K562 (cell line): ENCODE data around the gene PPP1R10. TPM values are rescaled to one million over a fixed set of nuclear protein-coding genes. Genes with fewer than 3 reads are reported as not detected.

Experiments used
- GMEB1 ChIP-seq: fragments of 250-450 bp; sonication (Bioruptor Pico); IDR thresholded peaks from 2 replicates; pipeline ENCODE4 v1.4.0; 2020; ENCODE audit warnings: mild to moderate bottlenecking
- MECOM ChIP-seq: fragments of 250-450 bp; sonication (Bioruptor Pico); IDR thresholded peaks from 2 replicates; pipeline ENCODE4 v1.8.0; 2022; ENCODE audit warnings: inconsistent platforms
- MEIS2 ChIP-seq: fragments of 450-650 bp; IDR thresholded peaks from 2 replicates; pipeline ENCODE4 v1.6.1; 2014; ENCODE audit warnings: mild to moderate bottlenecking; ENCODE audit not compliant: partially characterized antibody
- PRMT5 ChIP-seq: sonication (generic); formaldehyde crosslinking; IDR thresholded peaks from 2 replicates; pipeline ENCODE4 v1.5.0; 2020; ENCODE audit warnings: missing genetic modification reagents
- SMARCE1 ChIP-seq: fragments of 450-650 bp; IDR thresholded peaks from 2 replicates; pipeline ENCODE4 v1.7.1; 2016; ENCODE audit warnings: mild to moderate bottlenecking
- U2AF1 ChIP-seq: fragments of 200-400 bp; formaldehyde crosslinking; optimal IDR thresholded peaks from 2 replicates; pipeline ENCODE3; 2017; ENCODE audit warnings: mild to moderate bottlenecking, low read depth, low read length, moderate library complexity
- ZNF3 ChIP-seq: fragments of 250-450 bp; sonication (Bioruptor Pico); IDR thresholded peaks from 2 replicates; pipeline ENCODE4 v1.5.0; 2021; ENCODE audit warnings: mild to moderate bottlenecking, moderate library complexity
- polyA plus RNA-seq, 8 experiments: library from polyadenylated mRNA; depleted of rRNA in 4 of 8; stranded (reverse) in 5 of 8; unstranded in 3 of 8; fragments of >200 nt; fragmentation: Nextera tagmentation in 2 of 8; fragmentation: Illumina TruSeq in 1 of 8; extraction: Ambion mirVana in 2 of 8; extraction: Trizol in 1 of 8; gene quantifications; 2 replicates each; pipeline versions ENCODE4 v1.2.1 to v1.2.3, GENCODE V29; 2011 to 2014; ENCODE audit warnings: inconsistent platforms in 1 of 8, missing spikeins in 1 of 8
- total RNA-seq, 7 experiments: library from RNA; depleted of rRNA in 6 of 7; stranded (reverse); fragments of >200 nt in 6 of 7; fragmentation: Illumina TruSeq in 2 of 7; extraction: Trizol in 2 of 7; gene quantifications; 2 replicates each; pipeline versions ENCODE4 v1.2.1 to v1.2.3, GENCODE V29; 2011 to 2021; ENCODE audit warnings: low replicate concordance in 1 of 7
- TF ChIP-seq, protein P1 (sequence below), 3 experiments: fragments of 200-800 bp in 1 of 3; fragments of 250-450 bp in 1 of 3; fragments of 450-650 bp in 1 of 3; sonication (Bioruptor Pico) in 1 of 3; sonication (Bioruptor generic) in 1 of 3; formaldehyde crosslinking in 1 of 3; IDR thresholded peaks; 2 replicates each; pipeline versions ENCODE4 v1.6.1 to v1.8.0; 2016 to 2022; ENCODE audit warnings: mild to moderate bottlenecking in 2 of 3, missing genetic modification characterization in 2 of 3, missing compliant biosample characterization in 1 of 3, moderate library complexity in 1 of 3
- TF ChIP-seq, protein P2 (sequence below): fragments of 200-600 bp; sonication (generic); IDR thresholded peaks from one replicate; pipeline ENCODE4 v1.6.1; 2012; ENCODE audit warnings: mild to moderate bottlenecking, low read depth, low read length, inconsistent platforms
- TF ChIP-seq, protein P3 (sequence below): fragments of 250-450 bp; sonication (Bioruptor Pico); IDR thresholded peaks from 2 replicates; pipeline ENCODE4 v1.8.0; 2021; ENCODE audit warnings: moderate library complexity, mild to moderate bottlenecking, inconsistent platforms

Gene PPP1R10
- total and polyA plus RNA-seq, 9 of the 15 experiments (the other 6 are each of a cell fraction or from before 2014, with no cell fraction given), result 14.1 to 65.5 (median 32.6) TPM

DNA sequence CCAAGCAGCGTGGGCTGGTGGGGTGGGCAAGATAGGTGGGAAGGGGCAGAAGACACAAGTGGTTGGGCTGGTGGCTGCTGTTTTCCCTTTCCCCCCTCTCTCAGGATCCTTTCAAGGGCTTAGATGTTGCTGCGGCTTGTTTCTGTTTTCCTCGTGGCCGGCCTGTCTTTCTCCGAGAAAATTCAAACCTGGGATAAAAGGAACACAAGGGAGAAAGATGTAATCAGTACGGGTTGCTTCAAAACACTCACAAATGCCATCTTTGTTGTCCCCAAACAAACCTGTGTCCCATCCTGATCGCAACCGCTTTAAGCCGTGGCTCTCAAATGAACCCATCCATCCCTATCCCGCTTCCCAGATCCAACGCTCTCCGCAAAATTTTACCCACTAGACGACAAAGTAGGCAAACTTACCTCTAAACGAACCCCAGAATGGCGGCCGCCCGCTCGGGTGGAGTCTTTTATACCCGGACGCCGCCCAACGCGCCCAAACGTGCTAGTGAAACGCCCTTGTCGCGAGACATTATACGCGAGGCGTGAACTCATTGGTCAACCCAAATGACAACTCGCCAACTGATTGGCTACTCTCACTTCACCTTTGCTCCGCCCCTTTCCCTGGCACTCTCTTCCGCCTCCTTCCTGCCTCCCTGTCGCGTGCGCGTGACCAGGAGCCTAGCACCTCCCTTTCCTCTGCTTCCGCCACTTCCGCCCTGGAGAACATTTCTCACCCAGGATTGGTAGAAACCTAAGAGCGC is at the start of gene PPP1R10 (continued):
- TF ChIP-seq, protein P1, sequence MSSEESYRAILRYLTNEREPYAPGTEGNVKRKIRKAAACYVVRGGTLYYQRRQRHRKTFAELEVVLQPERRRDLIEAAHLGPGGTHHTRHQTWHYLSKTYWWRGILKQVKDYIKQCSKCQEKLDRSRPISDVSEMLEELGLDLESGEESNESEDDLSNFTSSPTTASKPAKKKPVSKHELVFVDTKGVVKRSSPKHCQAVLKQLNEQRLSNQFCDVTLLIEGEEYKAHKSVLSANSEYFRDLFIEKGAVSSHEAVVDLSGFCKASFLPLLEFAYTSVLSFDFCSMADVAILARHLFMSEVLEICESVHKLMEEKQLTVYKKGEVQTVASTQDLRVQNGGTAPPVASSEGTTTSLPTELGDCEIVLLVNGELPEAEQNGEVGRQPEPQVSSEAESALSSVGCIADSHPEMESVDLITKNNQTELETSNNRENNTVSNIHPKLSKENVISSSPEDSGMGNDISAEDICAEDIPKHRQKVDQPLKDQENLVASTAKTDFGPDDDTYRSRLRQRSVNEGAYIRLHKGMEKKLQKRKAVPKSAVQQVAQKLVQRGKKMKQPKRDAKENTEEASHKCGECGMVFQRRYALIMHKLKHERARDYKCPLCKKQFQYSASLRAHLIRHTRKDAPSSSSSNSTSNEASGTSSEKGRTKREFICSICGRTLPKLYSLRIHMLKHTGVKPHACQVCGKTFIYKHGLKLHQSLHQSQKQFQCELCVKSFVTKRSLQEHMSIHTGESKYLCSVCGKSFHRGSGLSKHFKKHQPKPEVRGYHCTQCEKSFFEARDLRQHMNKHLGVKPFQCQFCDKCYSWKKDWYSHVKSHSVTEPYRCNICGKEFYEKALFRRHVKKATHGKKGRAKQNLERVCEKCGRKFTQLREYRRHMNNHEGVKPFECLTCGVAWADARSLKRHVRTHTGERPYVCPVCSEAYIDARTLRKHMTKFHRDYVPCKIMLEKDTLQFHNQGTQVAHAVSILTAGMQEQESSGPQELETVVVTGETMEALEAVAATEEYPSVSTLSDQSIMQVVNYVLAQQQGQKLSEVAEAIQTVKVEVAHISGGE (CRISPR knock-in tag; IDR thresholded peaks at IDR 0.05), result no peak; a peak in 1 of 6 replicates
- TF ChIP-seq SMARCE1, result no peak
- peak; percentile 85 for TF ChIP-seq ZNF3 (CRISPR knock-in tag)
- TF ChIP-seq, protein P2, sequence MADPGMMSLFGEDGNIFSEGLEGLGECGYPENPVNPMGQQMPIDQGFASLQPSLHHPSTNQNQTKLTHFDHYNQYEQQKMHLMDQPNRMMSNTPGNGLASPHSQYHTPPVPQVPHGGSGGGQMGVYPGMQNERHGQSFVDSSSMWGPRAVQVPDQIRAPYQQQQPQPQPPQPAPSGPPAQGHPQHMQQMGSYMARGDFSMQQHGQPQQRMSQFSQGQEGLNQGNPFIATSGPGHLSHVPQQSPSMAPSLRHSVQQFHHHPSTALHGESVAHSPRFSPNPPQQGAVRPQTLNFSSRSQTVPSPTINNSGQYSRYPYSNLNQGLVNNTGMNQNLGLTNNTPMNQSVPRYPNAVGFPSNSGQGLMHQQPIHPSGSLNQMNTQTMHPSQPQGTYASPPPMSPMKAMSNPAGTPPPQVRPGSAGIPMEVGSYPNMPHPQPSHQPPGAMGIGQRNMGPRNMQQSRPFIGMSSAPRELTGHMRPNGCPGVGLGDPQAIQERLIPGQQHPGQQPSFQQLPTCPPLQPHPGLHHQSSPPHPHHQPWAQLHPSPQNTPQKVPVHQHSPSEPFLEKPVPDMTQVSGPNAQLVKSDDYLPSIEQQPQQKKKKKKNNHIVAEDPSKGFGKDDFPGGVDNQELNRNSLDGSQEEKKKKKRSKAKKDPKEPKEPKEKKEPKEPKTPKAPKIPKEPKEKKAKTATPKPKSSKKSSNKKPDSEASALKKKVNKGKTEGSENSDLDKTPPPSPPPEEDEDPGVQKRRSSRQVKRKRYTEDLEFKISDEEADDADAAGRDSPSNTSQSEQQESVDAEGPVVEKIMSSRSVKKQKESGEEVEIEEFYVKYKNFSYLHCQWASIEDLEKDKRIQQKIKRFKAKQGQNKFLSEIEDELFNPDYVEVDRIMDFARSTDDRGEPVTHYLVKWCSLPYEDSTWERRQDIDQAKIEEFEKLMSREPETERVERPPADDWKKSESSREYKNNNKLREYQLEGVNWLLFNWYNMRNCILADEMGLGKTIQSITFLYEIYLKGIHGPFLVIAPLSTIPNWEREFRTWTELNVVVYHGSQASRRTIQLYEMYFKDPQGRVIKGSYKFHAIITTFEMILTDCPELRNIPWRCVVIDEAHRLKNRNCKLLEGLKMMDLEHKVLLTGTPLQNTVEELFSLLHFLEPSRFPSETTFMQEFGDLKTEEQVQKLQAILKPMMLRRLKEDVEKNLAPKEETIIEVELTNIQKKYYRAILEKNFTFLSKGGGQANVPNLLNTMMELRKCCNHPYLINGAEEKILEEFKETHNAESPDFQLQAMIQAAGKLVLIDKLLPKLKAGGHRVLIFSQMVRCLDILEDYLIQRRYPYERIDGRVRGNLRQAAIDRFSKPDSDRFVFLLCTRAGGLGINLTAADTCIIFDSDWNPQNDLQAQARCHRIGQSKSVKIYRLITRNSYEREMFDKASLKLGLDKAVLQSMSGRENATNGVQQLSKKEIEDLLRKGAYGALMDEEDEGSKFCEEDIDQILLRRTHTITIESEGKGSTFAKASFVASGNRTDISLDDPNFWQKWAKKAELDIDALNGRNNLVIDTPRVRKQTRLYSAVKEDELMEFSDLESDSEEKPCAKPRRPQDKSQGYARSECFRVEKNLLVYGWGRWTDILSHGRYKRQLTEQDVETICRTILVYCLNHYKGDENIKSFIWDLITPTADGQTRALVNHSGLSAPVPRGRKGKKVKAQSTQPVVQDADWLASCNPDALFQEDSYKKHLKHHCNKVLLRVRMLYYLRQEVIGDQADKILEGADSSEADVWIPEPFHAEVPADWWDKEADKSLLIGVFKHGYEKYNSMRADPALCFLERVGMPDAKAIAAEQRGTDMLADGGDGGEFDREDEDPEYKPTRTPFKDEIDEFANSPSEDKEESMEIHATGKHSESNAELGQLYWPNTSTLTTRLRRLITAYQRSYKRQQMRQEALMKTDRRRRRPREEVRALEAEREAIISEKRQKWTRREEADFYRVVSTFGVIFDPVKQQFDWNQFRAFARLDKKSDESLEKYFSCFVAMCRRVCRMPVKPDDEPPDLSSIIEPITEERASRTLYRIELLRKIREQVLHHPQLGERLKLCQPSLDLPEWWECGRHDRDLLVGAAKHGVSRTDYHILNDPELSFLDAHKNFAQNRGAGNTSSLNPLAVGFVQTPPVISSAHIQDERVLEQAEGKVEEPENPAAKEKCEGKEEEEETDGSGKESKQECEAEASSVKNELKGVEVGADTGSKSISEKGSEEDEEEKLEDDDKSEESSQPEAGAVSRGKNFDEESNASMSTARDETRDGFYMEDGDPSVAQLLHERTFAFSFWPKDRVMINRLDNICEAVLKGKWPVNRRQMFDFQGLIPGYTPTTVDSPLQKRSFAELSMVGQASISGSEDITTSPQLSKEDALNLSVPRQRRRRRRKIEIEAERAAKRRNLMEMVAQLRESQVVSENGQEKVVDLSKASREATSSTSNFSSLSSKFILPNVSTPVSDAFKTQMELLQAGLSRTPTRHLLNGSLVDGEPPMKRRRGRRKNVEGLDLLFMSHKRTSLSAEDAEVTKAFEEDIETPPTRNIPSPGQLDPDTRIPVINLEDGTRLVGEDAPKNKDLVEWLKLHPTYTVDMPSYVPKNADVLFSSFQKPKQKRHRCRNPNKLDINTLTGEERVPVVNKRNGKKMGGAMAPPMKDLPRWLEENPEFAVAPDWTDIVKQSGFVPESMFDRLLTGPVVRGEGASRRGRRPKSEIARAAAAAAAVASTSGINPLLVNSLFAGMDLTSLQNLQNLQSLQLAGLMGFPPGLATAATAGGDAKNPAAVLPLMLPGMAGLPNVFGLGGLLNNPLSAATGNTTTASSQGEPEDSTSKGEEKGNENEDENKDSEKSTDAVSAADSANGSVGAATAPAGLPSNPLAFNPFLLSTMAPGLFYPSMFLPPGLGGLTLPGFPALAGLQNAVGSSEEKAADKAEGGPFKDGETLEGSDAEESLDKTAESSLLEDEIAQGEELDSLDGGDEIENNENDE, result no peak
- no peak for TF ChIP-seq U2AF1
- 0 out of 2 replicates have a peak, but pooled peaks have one; percentile 41 for TF ChIP-seq MECOM
- peak; percentile 68 for TF ChIP-seq GMEB1 (CRISPR knock-in tag)
- no peak for TF ChIP-seq PRMT5 (CRISPR knock-in tag)
- TF ChIP-seq, protein P3, sequence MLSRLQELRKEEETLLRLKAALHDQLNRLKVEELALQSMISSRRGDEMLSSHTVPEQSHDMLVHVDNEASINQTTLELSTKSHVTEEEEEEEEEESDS (CRISPR knock-in tag), result no peak
- no peak for TF ChIP-seq MEIS2
